Daoy (cell line): Measurements from ENCODE around the gene ARL10. TPM values are rescaled to one million over a fixed set of nuclear protein-coding genes. Genes with fewer than 3 reads are reported as not detected.

Source experiments
- total RNA-seq: library from RNA; depleted of rRNA; stranded (reverse); fragments of >200 nt; shearing (Covaris generic); gene quantifications from 2 replicates; pipeline ENCODE4 v1.2.3, GENCODE V29; 2014; rRNA removed

Gene ARL10
- total RNA-seq, 1 experiment from 2014 or later, result 1.6 TPM

Other genes starting within 250 kb of the ARL10 start
- 9.5 and 12.4 TPM in 2 replicates for gene SIMC1, start 127.1 kb upstream of the ARL10 start, total RNA-seq
- gene KIAA1191, start 3.7 kb upstream of the ARL10 start, total RNA-seq, result 31.6 and 46.3 TPM in 2 replicates
- gene NOP16, start 23.1 kb downstream of the ARL10 start, total RNA-seq, result 99.3 and 104 TPM in 2 replicates
- 54.8 and 80.5 TPM in 2 replicates for gene HIGD2A, start 23.3 kb downstream of the ARL10 start, total RNA-seq
- gene CLTB, start 51.1 kb downstream of the ARL10 start, total RNA-seq, result 98.5 and 104 TPM in 2 replicates
- 45.9 and 49.2 TPM in 2 replicates for gene FAF2, start 82.9 kb downstream of the ARL10 start, total RNA-seq
- 9.5 and 10.4 TPM in 2 replicates for gene RNF44, start 171.9 kb downstream of the ARL10 start, total RNA-seq
- gene CDHR2, start 183.9 kb downstream of the ARL10 start, total RNA-seq, result 0.36 TPM in 1 of 2 replicates, not detected in the other
- 12.3 and 13.6 TPM in 2 replicates for gene GPRIN1, start 244.7 kb downstream of the ARL10 start, total RNA-seq